ENCODE measurements around the gene RC3H2. TPM values are rescaled to one million over a fixed set of nuclear protein-coding genes. Genes with fewer than 3 reads are reported as not detected.

Gene RC3H2
- polyA plus RNA-seq (ENCODE audit: insufficient read length in 4 of 4) = 10 to 100 TPM; 39.9 to 49.2 (median 43.7) TPM

GRCh38 chr9:122904823-122905710, at the start of gene RC3H2:
Gene RC3H2, minus strand, starts transcription at chr9:122905359. Its CDS starts 7,850 bp downstream, at chr9:122897509.
- peak; percentile 98 to 100 (median 100) for DNase-seq (ENCODE audit: low read depth in 4 of 4, low spot score in 2 of 4)

DNA sequence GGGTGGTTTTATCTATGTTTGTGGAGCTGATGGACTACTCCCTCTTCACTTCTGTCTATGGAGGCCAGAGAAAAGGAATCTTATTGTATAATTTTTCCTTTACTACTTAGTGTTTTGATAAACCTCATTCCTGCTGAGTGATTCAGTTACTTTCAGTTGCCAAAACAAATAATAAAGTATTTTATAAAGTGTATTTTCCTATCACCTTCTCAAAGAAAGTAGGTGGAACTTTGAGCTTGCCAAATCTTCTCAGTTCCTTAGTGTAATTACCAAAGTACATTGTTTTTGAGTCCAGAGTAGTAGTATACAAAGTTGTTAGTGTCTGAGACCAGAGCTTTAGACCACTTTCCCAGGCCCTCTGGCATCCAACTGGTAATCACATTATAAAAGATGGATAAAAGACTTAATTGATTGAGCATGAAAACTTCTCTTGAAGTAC, 49.1 kb upstream of the RC3H2 start:
- DNase-seq (ENCODE audit: low read depth in 4 of 4, low spot score in 2 of 4) = no peak

DNA sequence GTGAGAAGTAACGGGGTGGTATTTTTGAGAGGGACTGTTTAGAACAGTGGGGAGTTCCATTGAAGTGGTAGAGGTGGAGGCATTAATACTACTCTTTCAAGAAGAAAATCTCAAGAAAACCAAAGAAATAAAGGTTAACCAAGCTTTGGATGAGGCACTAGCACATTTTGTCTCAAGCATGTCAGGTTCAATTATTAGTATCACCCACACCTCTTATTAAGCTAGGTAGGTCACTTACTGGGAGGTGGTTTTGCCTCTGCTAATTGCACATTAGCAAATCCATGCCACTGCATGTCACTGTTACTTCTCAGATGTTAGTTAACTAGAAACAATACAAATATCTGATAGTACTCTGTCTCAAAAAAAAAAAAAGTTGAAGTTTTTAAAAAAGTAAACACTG, 45.9 kb upstream of the RC3H2 start:
- no peak for DNase-seq (ENCODE audit: low read depth in 4 of 4, low spot score in 2 of 4)

GRCh38 chr9:122950263-122950662, 45.1 kb upstream of the RC3H2 start:
- DNase-seq (ENCODE audit: low read depth in 4 of 4, low spot score in 2 of 4) = no peak

- DNase-seq (ENCODE audit: low read depth in 4 of 4, low spot score in 2 of 4) = no peak
Observed at GRCh38 chr9:122949696-122950095, 44.5 kb upstream of the RC3H2 start.

- DNase-seq (ENCODE audit: low read depth in 4 of 4, low spot score in 2 of 4) = no peak
Observed at GRCh38 chr9:122948313-122948712, 43.2 kb upstream of the RC3H2 start.

DNA sequence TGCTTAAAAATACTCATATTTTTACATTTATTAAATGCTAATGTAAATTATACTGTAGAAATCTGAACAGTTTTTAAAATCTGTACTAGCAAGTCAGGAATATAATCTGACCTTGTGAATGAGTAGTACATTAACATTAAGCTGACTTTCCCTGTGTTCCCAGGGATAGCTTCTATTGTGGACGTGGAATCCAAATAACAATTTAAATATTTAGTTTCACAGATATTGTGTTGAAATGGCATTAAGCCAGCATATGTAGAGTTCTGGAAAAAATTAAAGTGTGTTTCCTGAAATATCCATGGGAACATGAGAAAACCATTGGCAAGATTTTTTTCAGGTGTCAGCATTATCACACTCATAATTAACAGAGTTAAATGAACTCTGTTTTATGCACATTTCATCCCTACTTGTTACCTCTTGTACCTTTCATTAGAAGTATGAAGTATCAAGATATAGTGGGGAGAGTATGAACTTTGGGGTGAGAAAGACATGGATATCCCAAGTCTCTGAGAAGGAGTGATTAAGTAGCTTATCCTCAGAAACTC, 41.4 kb upstream of the RC3H2 start:
- no peak for DNase-seq (ENCODE audit: low read depth in 4 of 4, low spot score in 2 of 4)

DNA sequence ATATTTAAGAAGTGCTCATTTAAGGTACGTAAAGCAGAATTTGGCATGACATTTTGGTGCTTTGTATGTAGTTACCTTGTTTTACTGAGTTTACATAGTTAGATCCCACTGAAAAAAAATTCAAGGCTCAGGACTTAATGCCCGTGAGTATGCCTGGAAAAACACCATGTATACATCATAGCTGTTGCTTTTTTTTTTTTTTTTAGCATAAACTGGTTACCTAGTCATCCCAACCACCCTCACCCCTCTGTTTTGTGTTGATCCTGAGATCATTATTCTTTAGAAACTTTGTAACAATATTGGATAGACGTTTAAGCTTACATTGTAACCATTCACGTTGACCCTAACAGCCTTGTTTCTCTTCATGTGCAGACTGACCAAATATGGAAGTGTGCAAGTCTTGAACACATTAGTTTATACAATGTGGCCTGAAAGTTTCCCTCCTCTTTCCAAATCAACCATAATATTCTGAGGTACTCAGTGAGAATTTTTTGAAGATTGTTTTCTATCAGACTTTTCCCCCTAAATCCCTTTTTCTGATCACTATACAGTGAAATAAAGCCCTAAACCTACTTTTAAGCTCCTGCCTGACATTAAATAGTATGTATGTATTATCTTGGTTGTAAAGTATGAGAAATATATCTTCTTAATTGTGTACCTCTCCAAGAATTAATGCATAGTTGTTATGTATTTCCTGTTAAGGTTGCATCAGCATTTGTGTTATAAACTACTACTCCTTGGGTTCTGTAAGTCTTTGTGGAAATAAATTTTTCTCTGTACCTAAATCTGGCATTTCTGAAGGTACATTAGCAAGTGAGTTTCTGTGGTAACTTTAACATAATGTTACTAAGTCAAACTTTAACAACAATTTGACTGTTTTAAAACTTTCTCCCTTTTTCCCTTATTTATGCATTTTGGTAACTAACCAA, 40.1 kb upstream of the RC3H2 start:
- DNase-seq (ENCODE audit: low read depth in 4 of 4, low spot score in 2 of 4) = no peak

- DNase-seq (ENCODE audit: low read depth in 4 of 4, low spot score in 2 of 4) = no peak
Observed at GRCh38 chr9:122941582-122942234, 36.5 kb upstream of the RC3H2 start.

GRCh38 chr9:122940749-122941581, 35.8 kb upstream of the RC3H2 start, which contains the start of gene RABGAP1:
Gene RABGAP1, plus strand, starts transcription at chr9:122941020. Its CDS starts 16,040 bp downstream, at chr9:122957060.
- DNase-seq (ENCODE audit: low read depth in 4 of 4, low spot score in 2 of 4) = peak; percentile 86 to 97 (median 93)

DNA sequence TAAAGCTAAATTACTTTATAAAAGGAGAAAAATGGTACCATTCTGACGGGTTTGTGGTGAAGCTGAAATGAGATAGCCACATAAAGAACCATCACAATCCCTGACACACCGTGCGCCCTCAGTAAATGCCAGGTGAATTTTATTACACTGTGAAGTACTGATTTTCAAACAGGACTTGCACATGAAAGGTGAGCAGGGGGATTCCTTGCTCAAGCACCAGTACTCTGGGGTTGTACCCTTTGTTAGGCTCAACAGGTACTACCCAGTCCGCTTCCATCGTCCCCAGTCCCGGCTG, 35.2 kb upstream of the RC3H2 start:
- DNase-seq (ENCODE audit: low read depth in 4 of 4, low spot score in 2 of 4) = no peak

GRCh38 chr9:122939601-122940000, 34.4 kb upstream of the RC3H2 start:
- DNase-seq (ENCODE audit: low read depth in 4 of 4, low spot score in 2 of 4) = no peak

DNA sequence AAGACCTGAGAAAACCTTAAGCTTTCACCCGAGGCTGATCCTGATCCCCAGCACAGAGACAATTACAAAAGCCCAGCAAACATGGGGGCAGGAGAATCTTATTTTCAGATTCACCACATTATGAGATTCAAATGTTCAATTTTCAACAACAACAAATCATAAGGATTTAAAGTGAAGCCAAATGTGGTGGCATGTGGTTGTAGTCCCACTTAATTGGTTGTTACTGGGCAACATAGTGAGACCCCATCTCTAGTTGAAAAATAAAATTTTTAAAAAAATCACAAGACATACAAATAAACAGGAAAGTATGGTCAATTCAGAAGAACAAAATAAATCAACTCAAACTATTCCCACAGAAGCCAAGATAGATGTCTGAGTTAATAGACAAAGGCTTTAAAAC, 31.7 kb upstream of the RC3H2 start:
- no peak for DNase-seq (ENCODE audit: low read depth in 4 of 4, low spot score in 2 of 4)

- no peak for DNase-seq (ENCODE audit: low read depth in 4 of 4, low spot score in 2 of 4)
Observed at GRCh38 chr9:122936464-122936863, 31.3 kb upstream of the RC3H2 start.

DNA sequence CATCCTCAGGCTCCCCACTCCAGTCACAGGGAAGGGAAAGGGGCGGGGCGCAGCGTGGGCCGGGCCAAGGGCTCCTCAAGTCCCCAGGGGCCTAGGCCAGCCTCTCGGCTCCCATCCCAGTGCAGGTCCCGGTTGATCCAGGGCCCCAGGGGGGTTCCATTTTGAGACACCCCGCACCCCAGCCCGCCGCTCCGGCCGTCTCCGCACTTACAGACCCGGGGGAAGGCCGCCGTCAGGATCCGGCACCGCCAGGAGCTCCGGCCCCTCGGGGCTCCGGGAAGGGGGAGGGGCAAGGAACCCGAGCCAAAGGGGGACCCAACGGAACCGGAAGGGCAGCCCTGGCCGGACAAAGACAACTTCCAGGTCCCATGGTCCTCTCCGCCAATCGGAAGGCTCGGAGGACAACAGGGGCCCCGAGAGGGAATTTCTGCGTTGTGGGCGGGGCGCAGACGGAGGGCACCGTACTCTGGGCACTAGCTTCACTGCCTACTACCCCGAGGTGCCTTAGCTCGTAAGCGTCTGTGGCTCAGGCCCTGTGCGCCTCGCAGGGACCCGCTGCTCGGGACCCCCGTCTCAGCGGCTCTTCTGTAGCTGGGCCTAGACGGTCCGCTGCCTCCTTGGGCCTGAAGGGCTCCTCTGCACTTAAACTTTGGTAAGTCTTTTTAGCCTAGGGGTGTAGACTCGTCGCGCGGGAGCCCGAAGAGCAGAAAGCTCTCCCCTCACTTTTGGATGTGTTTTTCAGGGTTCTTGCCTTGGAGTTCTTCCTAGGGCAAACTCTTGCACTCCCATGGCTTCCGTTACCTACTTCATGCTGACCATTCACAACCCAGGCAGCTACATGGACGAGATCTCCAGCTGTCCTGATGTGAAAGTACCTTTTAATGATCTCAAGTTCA, 26.3 kb upstream of the RC3H2 start, which contains the start of gene ZBTB26:
ZBTB26 (minus strand) TSS at position 287 of the 896 bp plus-strand sequence. CDS start 11,578 bp downstream, outside the sequence.
- peak; percentile 79 to 92 (median 83) for DNase-seq (ENCODE audit: low read depth in 4 of 4, low spot score in 2 of 4)

- DNase-seq (ENCODE audit: low read depth in 4 of 4, low spot score in 2 of 4) = no peak
Observed at GRCh38 chr9:122930541-122931225, 25.5 kb upstream of the RC3H2 start.

- no peak for DNase-seq (ENCODE audit: low read depth in 4 of 4, low spot score in 2 of 4)
Observed at GRCh38 chr9:122929796-122930354, 24.7 kb upstream of the RC3H2 start.

All from left renal cortex interstitium (tissue), 4 donors.